Left ventricle myocardium inferior (tissue), 1 donor: ENCODE data around the gene CST3. TPM values are rescaled to one million over a fixed set of nuclear protein-coding genes. Genes with fewer than 3 reads are reported as not detected.
A peak's percentile ranks its signal among the peaks of the same experiment; 100 is the strongest.
"Not testable (repeated sequence)": the region's sequence is repeated elsewhere in the genome, so short reads cannot be mapped to it uniquely, and the experiment has no call there.

Experiments
- DNase-seq: peaks from one replicate; pipeline ENCODE4 v3.0.0-alpha.2; 2020
- H3K27ac ChIP-seq: fragments of 200-600 bp; replicated peaks from 2 replicates; pipeline ENCODE4 v1.8.0; 2021
- H3K27me3 ChIP-seq: fragments of 200-600 bp; 2 replicates; pipeline ENCODE4 v1.8.0; 2021; ENCODE audit warnings: low read depth
- H3K36me3 ChIP-seq: fragments of 200-600 bp; 2 replicates; pipeline ENCODE4 v1.8.0; 2021
- H3K4me1 ChIP-seq: fragments of 200-600 bp; 2 replicates; pipeline ENCODE4 v1.8.0; 2021
- H3K4me3 ChIP-seq: fragments of 200-600 bp; 2 replicates; pipeline ENCODE4 v1.8.0; 2021; ENCODE audit warnings: mild to moderate bottlenecking, moderate library complexity
- H3K9me3 ChIP-seq: fragments of 200-600 bp; replicated peaks from 2 replicates; pipeline ENCODE4 v1.8.0; 2021
- intact Hi-C: fragments of 100-400 bp; cut with micrococcal nuclease; formaldehyde crosslinking; loops from one replicate; pipeline ENCODE4 v1.11.0; 2022
- total RNA-seq: library from RNA; stranded (reverse); fragmentation: NEBNext Ultra II Directional; extraction: Animal tissue kit (Norgen Biotek cat#: 25700); gene quantifications from one replicate; pipeline ENCODE4 v1.2.1, GENCODE V29; 2021
- TF ChIP-seq, protein P1 (sequence below): fragments of 200-600 bp; IDR thresholded peaks from 2 replicates; pipeline ENCODE4 v1.8.0; 2021; ENCODE audit warnings: antibody characterized with exemption, mild to moderate bottlenecking, borderline replicate concordance
- donor health status: DM: no; HTN: yes; CAD: no; lungs with severe emphysema.

CST3 gene
- total RNA-seq, 1 donor from 2014 or later = 576 TPM

DNA sequence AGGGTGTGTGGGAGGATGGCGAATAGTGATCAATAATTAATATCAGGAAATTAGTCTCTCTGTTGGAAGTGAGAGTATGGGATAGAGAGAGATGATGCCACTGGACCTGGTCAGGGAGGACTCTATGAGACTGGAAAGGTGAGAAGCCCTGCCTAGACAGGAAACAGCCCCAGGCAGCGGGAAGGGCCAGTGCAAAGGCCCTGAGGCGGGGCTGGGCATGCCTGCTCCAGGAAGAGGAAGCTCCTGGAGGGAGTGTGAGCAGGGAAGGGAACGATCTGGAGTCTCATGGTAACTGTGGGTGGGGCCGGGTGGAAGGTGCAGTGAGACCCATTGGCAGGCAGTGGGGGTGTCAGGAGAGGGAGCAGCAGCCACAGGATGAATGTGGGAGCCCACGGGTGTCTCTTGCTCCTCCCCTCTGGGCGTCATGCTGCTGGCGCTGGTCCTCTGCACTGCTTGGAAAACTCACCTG lies 1.8 kb upstream of the CST3 start:
- Histone ChIP-seq H3K9me3 (no peaks in the 10 kb centered on the region), H3K36me3 (peaks cover 5% of the 10 kb centered on the region), H3K27me3 (no peaks in the 10 kb centered on the region), H3K4me3 (no peak overlapping the region), H3K27ac (no peak overlapping the region), H3K4me1 (peaks cover 46% of the 10 kb centered on the region)
- no peak for DNase-seq
- intact Hi-C loops = no loop called here
- TF ChIP-seq, protein P1, sequence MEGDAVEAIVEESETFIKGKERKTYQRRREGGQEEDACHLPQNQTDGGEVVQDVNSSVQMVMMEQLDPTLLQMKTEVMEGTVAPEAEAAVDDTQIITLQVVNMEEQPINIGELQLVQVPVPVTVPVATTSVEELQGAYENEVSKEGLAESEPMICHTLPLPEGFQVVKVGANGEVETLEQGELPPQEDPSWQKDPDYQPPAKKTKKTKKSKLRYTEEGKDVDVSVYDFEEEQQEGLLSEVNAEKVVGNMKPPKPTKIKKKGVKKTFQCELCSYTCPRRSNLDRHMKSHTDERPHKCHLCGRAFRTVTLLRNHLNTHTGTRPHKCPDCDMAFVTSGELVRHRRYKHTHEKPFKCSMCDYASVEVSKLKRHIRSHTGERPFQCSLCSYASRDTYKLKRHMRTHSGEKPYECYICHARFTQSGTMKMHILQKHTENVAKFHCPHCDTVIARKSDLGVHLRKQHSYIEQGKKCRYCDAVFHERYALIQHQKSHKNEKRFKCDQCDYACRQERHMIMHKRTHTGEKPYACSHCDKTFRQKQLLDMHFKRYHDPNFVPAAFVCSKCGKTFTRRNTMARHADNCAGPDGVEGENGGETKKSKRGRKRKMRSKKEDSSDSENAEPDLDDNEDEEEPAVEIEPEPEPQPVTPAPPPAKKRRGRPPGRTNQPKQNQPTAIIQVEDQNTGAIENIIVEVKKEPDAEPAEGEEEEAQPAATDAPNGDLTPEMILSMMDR = no peak

DNA sequence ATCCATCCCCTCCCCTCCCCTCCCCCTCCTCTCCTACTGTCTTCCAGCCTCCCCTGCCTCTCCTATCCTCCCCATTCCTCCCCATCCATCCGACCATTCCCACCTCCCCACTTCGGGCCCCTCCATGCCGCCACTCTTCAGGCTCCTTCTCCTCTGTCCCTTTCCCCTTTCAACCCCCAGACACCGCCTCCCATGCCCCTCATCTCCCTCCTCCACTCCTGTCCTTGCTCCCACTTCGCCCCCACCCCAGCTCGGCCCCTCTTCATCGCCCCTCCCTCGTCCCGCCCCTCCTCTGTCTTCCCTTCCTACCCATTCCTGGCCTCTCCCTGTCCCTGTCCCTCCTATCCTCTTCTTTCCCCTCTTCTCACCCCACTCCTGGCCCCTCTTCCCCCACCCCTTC lies 554 bp upstream of the CST3 start:
- TF ChIP-seq, protein P1 = no peak
- Histone ChIP-seq H3K27ac (peak overlapping the region; percentile 98), H3K4me1 (peaks cover 58% of the 10 kb centered on the region), H3K36me3 (peaks cover 17% of the 10 kb centered on the region), H3K27me3 (no peaks in the 10 kb centered on the region), H3K9me3 (no peaks in the 10 kb centered on the region), H3K4me3 (no peak overlapping the region)
- no peak for DNase-seq
- intact Hi-C loops = no loop called here

DNA sequence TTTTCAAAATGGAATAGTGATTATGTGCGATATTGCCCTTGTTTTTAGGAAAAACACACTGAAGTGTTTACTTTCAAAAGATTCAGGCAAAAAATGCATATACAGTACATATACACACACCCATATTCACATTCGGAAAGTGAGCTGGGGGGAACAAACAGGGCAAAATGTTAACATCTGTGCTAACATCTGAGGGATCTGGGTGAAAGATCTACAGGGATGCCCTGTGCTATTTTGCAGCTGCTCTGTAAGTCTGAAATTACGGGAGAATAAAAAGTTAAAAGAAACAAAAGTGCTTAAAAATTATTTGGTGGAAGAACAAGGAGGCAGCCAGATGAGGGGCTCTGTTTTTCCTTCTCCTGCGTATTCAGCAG lies 860 bp downstream of the CST3 start:
- peak overlapping the region; percentile 84 for H3K4me3 ChIP-seq
- peaks cover 31% of the 10 kb centered on the region for H3K36me3 ChIP-seq
- H3K9me3 ChIP-seq = no peaks in the 10 kb centered on the region
- intact Hi-C loops = no loop called here
- H3K27me3 ChIP-seq = no peaks in the 10 kb centered on the region
- peak overlapping the region; percentile 98 for H3K27ac ChIP-seq
- no peak for DNase-seq
- peaks cover 57% of the 10 kb centered on the region for H3K4me1 ChIP-seq
- TF ChIP-seq, protein P1 = no peak

DNA sequence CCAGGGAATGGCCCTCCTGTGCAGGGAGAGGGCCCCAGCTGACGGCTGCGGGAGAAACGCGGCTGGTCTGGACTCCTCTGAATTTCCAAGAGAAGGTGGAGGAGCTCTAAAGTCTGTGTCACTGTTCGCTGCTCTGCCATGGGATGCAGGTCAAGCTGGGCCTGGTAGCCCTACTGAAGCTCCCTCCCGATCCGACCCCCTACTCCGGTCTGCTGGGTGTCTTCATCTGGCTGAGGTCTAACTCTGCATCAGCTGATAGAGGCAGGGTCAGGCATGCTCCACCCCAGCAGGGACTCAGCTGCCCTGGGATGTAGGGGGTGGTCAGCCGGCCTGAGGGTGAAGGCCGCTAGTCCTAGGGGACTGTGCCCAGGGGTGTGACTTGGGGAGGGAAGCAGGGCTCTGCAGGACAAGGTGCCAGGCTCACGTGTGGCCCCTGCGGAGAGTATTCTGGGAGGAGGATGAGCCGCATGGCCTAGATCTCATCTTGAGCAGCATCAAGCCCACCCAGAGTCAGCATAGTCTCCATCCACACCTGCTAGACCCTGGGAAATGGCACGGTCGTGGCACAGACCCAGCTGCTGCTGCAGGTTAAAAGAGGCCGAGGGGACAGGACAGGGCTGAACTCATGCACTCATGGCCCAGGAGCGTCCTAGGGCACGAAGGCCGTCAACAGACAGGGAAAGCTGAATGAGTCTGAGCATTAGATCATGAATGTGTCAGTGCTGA lies 1.4 kb downstream of the CST3 start:
- Histone ChIP-seq H3K27me3 (no peaks in the 10 kb centered on the region), H3K36me3 (peaks cover 33% of the 10 kb centered on the region), H3K4me3 (peak overlapping the region; percentile 84), H3K9me3 (no peaks in the 10 kb centered on the region), H3K4me1 (peaks cover 52% of the 10 kb centered on the region), H3K27ac (peak overlapping the region; percentile 98)
- no peak for DNase-seq
- TF ChIP-seq, protein P1 = no peak
- intact Hi-C loops = no loop called here

DNA sequence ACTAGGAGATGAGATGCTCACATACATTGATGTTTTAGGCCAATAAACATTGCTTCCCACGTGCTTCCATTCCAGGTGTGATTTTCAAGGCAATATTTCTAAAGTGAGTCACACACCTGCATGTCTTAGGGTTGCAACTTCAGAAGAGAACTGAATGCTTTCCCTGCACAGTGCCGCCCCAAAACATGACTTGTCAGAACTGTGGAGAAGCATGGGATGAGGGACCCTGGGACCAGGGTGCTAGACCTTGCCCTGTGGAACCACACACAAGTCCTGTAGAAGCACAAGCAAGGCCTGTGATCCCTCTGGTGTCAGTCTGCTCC lies 2.0 kb downstream of the CST3 start:
- Histone ChIP-seq H3K4me3 (peak overlapping the region; percentile 84), H3K4me1 (peaks cover 47% of the 10 kb centered on the region), H3K36me3 (peaks cover 33% of the 10 kb centered on the region), H3K27ac (peak overlapping the region; percentile 98)
- H3K9me3 ChIP-seq, H3K27me3 ChIP-seq, intact Hi-C loops, DNase-seq: not testable (repeated sequence)

DNA sequence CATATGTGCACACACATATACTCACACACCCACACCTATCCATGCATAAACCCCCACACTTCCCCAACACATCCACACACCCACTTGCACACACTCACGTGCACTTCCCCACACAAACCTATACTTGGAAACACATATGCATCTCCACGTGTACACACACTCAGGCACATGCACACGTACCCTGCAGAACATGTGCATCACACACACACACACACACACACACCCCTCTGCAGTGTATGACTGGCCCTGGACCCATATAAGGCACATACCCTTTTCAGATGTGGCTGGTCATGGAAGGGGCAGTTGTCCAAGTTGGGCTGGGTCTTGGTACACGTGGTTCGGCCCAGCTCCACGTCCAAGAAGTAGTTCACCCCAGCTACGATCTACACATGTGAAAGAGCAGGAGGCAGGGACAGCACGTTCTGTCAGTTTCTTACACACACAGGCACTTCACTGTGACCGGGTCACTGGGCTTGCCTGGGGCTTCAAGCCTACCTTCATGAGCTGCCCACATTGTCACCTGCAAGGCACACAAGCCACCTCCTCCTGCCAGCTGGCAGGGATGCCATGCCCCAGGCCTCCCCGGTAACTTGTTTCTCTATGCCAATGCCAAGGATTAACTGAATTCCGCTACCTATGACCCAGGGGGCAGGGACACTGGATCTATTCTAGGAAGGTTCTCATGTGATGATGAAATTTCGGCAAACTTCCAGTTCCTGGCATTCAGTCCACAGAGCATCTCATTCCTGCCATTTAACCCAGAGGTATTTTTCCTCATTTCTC lies 2.6 kb downstream of the CST3 start:
- Histone ChIP-seq H3K36me3 (peaks cover 33% of the 10 kb centered on the region), H3K4me1 (peaks cover 51% of the 10 kb centered on the region), H3K27me3 (no peaks in the 10 kb centered on the region), H3K27ac (peak overlapping the region; percentile 98), H3K9me3 (no peaks in the 10 kb centered on the region), H3K4me3 (peak overlapping the region; percentile 84)
- intact Hi-C loops = no loop called here
- TF ChIP-seq, protein P1 = no peak
- peak; percentile 72 for DNase-seq
